ENCODE data around the gene PI4KB. TPM values are rescaled to one million over a fixed set of nuclear protein-coding genes. Genes with fewer than 3 reads are reported as not detected.

PI4KB gene
- total and polyA plus RNA-seq, 2 of the 13 experiments (the other 11 are each of a cell fraction or from before 2014, with no cell fraction given), result 19.5 to 29.3 TPM

- TF ChIP-seq EP300 (IDR thresholded peaks at IDR 0.05; ENCODE audit: low read depth in 2 of 2, low read length in 2 of 2) (no peak), EP300 (CRISPR knock-in tag; IDR thresholded peaks at IDR 0.05; ENCODE audit: borderline replicate concordance) (no peak), ZBTB14 (CRISPR knock-in tag; IDR thresholded peaks at IDR 0.05) (no peak), HNRNPK (IDR thresholded peaks at IDR 0.05; ENCODE audit: low read depth, low read length, poor library complexity, severe bottlenecking) (peak; percentile 15), HNF4A (CRISPR knock-in tag; IDR thresholded peaks at IDR 0.05) (peak; percentile 76), ZNF225 (CRISPR knock-in tag; IDR thresholded peaks at IDR 0.05) (no peak), ZNF138 (CRISPR knock-in tag; IDR thresholded peaks at IDR 0.05; ENCODE audit: low read depth) (peak; percentile 14; the same call in 1 of the 2 replicates), ZNF367 (CRISPR knock-in tag; IDR thresholded peaks at IDR 0.05; ENCODE audit: borderline replicate concordance) (no peak), POGZ (CRISPR knock-in tag; IDR thresholded peaks at IDR 0.05) (no peak), ZNF740 (CRISPR knock-in tag; IDR thresholded peaks at IDR 0.05) (0 out of 2 replicates have a peak, but pooled peaks have one; percentile 48), ZNF652 (CRISPR knock-in tag; IDR thresholded peaks at IDR 0.05; ENCODE audit: borderline replicate concordance, low read depth) (no peak), TERF1 (CRISPR knock-in tag; IDR thresholded peaks at IDR 0.05) (peak; percentile 17; the same call in 1 of the 2 replicates), ZNF691 (CRISPR knock-in tag; IDR thresholded peaks at IDR 0.05; ENCODE audit: borderline replicate concordance, low read depth) (no peak), PAWR (CRISPR knock-in tag; IDR thresholded peaks at IDR 0.05; ENCODE audit: borderline replicate concordance) (no peak), BRD4 (CRISPR knock-in tag; IDR thresholded peaks at IDR 0.05) (no peak; the same call in 1 of the 2 replicates), HES4 (CRISPR knock-in tag; IDR thresholded peaks at IDR 0.05; ENCODE audit: borderline replicate concordance) (no peak), ETV6 (CRISPR knock-in tag; conservative IDR thresholded peaks at IDR 0.05) (no peak), ARNTL (CRISPR knock-in tag; IDR thresholded peaks at IDR 0.05) (no peak), SMYD3 (CRISPR knock-in tag; IDR thresholded peaks at IDR 0.05) (no peak), ZNF780A (CRISPR knock-in tag; IDR thresholded peaks at IDR 0.05) (no peak), NBN (conservative IDR thresholded peaks at IDR 0.05) (no peak), SMC3 (IDR thresholded peaks at IDR 0.05; ENCODE audit: low read length) (no peak), SP5 (CRISPR knock-in tag; IDR thresholded peaks at IDR 0.05; ENCODE audit: borderline replicate concordance, low read depth) (no peak), ZNF549 (CRISPR knock-in tag; IDR thresholded peaks at IDR 0.05) (no peak)
Observed at GRCh38 chr1:151282883-151283725, 44.1 kb downstream of the PI4KB start (continued).

Measured in HepG2 (cell line).